Heart left ventricle (tissue), 13 donors: Measurements from ENCODE around the gene CSTB.

ENCODE experiments used
- CTCF ChIP-seq, 12 donors: fragments of 200-600 bp; sonication (generic) in 4 of 12; IDR thresholded peaks; one replicate each; pipeline versions ENCODE4 v1.5.0 to v1.8.0; 2018 to 2022; ENCODE audit warnings: antibody characterized with exemption in 12 of 12, mild to moderate bottlenecking in 5 of 12
- POLR2A ChIP-seq, 2 donors: fragments of 450-650 bp; IDR thresholded peaks; one replicate each; pipeline ENCODE4 v1.6.1; 2017; ENCODE audit warnings: antibody characterized with exemption in 2 of 2, mild to moderate bottlenecking in 2 of 2, moderate library complexity in 2 of 2
- donor health status: ischemic (EF 13 %, LVEDD 7.1; RV severe dilation, severe dysfunction).
- donor health status: DM: no; HTN: yes; CAD: no.
- donor health status: DM: no; HTN: no; CAD: no.
- donor health status: ischemic (EF 25% LVEDD 6.9; RV normal size, moderate dysfunction).
- donor health status: ischemic (EF 25% LVEDD 5.7; RV mildly dilated, moderate dysfunction).
- donor health status: ischemic (EF 35%, LVEDD 5.7; RV mildly dilated, moderate dysfunction).
- donor health status: nonischemic (EF 11% LVEDD 7.7; RV severe dilation, severe dysfunction).
- donor health status: DM: yes; HTN: yes; CAD: no.
- donor health status: PGD.
- donor health status: ischemic (EF 29% LVEDD 5.4; RV normal size, mild dysfunction).
- donor health status: nonischemic (EF 23%, LVEDD 6.1; RV moderate dilation, normal function).

GRCh38 chr21:43770066-43770655 lies 5.9 kb downstream of the CSTB start:
- TF ChIP-seq CTCF (IDR thresholded peaks at IDR 0.05) = no peak
- TF ChIP-seq POLR2A (IDR thresholded peaks at IDR 0.05) = no peak
